ENCODE results near the gene SULT4A1. TPM values are rescaled to one million over a fixed set of nuclear protein-coding genes. Genes with fewer than 3 reads are reported as not detected.

Gene SULT4A1
- total RNA-seq, 4 donors from 2014 or later = 0.27 to 0.53 (median 0.47) TPM; not detected in 1

- Histone ChIP-seq H3K27ac (no peak overlapping the region), H3K36me3 (no peaks in the 10 kb centered on the region), H3K9me3 (no peaks in the 10 kb centered on the region), H3K4me1 (no peaks in the 10 kb centered on the region), H3K27me3 (no peaks in the 10 kb centered on the region), H3K4me3 (no peak overlapping the region)
- TF ChIP-seq POLR2A (IDR thresholded peaks at IDR 0.05) (no peak), CTCF (IDR thresholded peaks at IDR 0.05) (no peak)
- DNase-seq = no peak
Observed at GRCh38 chr22:43841742-43842141, 20.6 kb downstream of the SULT4A1 start.

GRCh38 chr22:43840851-43841250 lies 21.5 kb downstream of the SULT4A1 start:
- H3K4me1 ChIP-seq = no peaks in the 10 kb centered on the region
- H3K27me3 ChIP-seq = no peaks in the 10 kb centered on the region
- no peaks in the 10 kb centered on the region for H3K36me3 ChIP-seq
- H3K27ac ChIP-seq = no peak overlapping the region
- H3K9me3 ChIP-seq = no peaks in the 10 kb centered on the region
- no peak for DNase-seq
- H3K4me3 ChIP-seq = no peak overlapping the region
- TF ChIP-seq POLR2A (IDR thresholded peaks at IDR 0.05) (no peak), CTCF (IDR thresholded peaks at IDR 0.05) (no peak)

GRCh38 chr22:43840431-43840830 lies 21.9 kb downstream of the SULT4A1 start:
- no peaks in the 10 kb centered on the region for H3K36me3 ChIP-seq
- no peaks in the 10 kb centered on the region for H3K4me1 ChIP-seq
- no peak for TF ChIP-seq CTCF (IDR thresholded peaks at IDR 0.05)
- TF ChIP-seq POLR2A (IDR thresholded peaks at IDR 0.05) = no peak
- H3K4me3 ChIP-seq = no peak overlapping the region
- no peak overlapping the region for H3K27ac ChIP-seq
- H3K27me3 ChIP-seq = no peaks in the 10 kb centered on the region
- H3K9me3 ChIP-seq = no peaks in the 10 kb centered on the region
- DNase-seq = no peak

DNA sequence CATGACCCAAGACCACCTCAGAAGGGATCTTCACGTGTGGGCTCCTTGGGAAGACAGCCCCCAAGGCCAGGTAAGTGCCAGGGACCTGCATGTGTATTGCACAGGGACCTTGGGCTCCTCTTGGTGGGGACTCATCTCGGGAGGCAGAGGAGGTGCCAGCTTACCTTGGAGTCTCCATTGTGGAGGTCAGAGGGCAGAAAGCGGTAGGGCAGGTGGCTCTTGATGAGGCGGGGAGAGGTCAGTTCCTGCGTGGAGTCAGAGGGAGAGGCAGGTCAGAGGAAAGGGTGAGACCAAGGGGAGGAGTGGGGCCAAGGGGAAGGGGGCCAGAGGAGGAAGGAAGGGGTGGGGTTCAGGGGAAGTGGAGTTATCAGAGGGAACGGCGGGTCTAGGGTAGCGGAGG lies 22.5 kb downstream of the SULT4A1 start:
- DNase-seq = no peak
- no peak for TF ChIP-seq POLR2A (IDR thresholded peaks at IDR 0.05)
- TF ChIP-seq CTCF (IDR thresholded peaks at IDR 0.05) = no peak

GRCh38 chr22:43838571-43839307 lies 23.6 kb downstream of the SULT4A1 start:
- DNase-seq = no peak
- no peaks in the 10 kb centered on the region for H3K36me3 ChIP-seq
- no peak for TF ChIP-seq POLR2A (IDR thresholded peaks at IDR 0.05)
- no peak for TF ChIP-seq CTCF (IDR thresholded peaks at IDR 0.05)
- H3K4me1 ChIP-seq = no peaks in the 10 kb centered on the region
- no peak overlapping the region for H3K4me3 ChIP-seq
- H3K27ac ChIP-seq = no peak overlapping the region
- no peaks in the 10 kb centered on the region for H3K9me3 ChIP-seq
- H3K27me3 ChIP-seq = no peaks in the 10 kb centered on the region

More for the DNA sequence above, 22.5 kb downstream of the SULT4A1 start:
- no peaks in the 10 kb centered on the region for H3K4me1 ChIP-seq
- no peaks in the 10 kb centered on the region for H3K9me3 ChIP-seq
- H3K36me3 ChIP-seq = no peaks in the 10 kb centered on the region
- H3K27me3 ChIP-seq = no peaks in the 10 kb centered on the region
- no peak overlapping the region for H3K27ac ChIP-seq
- no peak overlapping the region for H3K4me3 ChIP-seq

Data from Peyer's patch (tissue), 4 donors.